BLaER1 treated with 17β-estradiol and CSF1 and Interleukin-3, amounts not matched to agents 10 nM and 100 nM (cell line): ENCODE measurements around the gene RIPK3.
A peak's percentile ranks its signal among the peaks of the same experiment; 100 is the strongest.
"Not testable (repeated sequence)": the region's sequence is repeated elsewhere in the genome, so short reads cannot be mapped to it uniquely, and the experiment has no call there.

Experiments
- H3K27ac ChIP-seq, 11 experiments: shearing (Covaris generic); formaldehyde crosslinking; 2 replicates each; pipeline ENCODE4 v1.8.1; 2022
- H3K27me3 ChIP-seq, 11 experiments: shearing (Covaris generic); formaldehyde crosslinking; 2 replicates each; pipeline ENCODE4 v1.8.1; 2022
- H3K36me3 ChIP-seq, 11 experiments: shearing (Covaris generic); formaldehyde crosslinking; 2 replicates each; pipeline ENCODE4 v1.8.1; 2022
- H3K4me1 ChIP-seq, 10 experiments: shearing (Covaris generic); formaldehyde crosslinking; 2 replicates each; pipeline ENCODE4 v1.8.1; 2022
- H3K4me2 ChIP-seq, 11 experiments: shearing (Covaris generic); formaldehyde crosslinking; 2 replicates each; pipeline ENCODE4 v1.8.1; 2022
- H3K4me3 ChIP-seq, 10 experiments: shearing (Covaris generic); formaldehyde crosslinking; 2 replicates each; pipeline ENCODE4 v1.8.1; 2022
- H3K9ac ChIP-seq, 11 experiments: shearing (Covaris generic); formaldehyde crosslinking; 2 replicates each; pipeline ENCODE4 v1.8.1; 2022
- H3K9me3 ChIP-seq, 11 experiments: shearing (Covaris generic); formaldehyde crosslinking; replicated peaks in 1 of 11; 2 replicates each; pipeline ENCODE4 v1.8.1; 2022
- H4K20me1 ChIP-seq, 11 experiments: shearing (Covaris generic); formaldehyde crosslinking; 2 replicates each; pipeline ENCODE4 v1.8.1; 2022
- Cebpa-rat ChIP-seq, 11 experiments: shearing (Covaris generic); IDR thresholded peaks; 2 replicates each; pipeline ENCODE4 v1.8.1; 2022

The RIPK3 gene

GRCh38 chr14:24339284-24340151 lies at the start of gene RIPK3:
Gene RIPK3, minus strand, starts transcription at chr14:24339991. Its CDS starts 165 bp downstream, at chr14:24339826.
- no peak for TF ChIP-seq Cebpa-rat (IDR thresholded peaks at IDR 0.05)
- Histone ChIP-seq H3K27me3 (peaks cover 56 to 73% (median 68%) of the 10 kb centered on the region in 11 experiments), H3K9me3 (peaks cover 0 to 15% (median 6%) of the 10 kb centered on the region in 11 experiments; a peak in 6 of 22 replicates), H4K20me1 (peaks cover 0 to 24% (median 4%) of the 10 kb centered on the region in 11 experiments; a peak in 8 of 22 replicates), H3K9ac (peak within 1 kb of the TSS; percentile 39 to 77 (median 59); a peak in 21 of 22 replicates), H3K36me3 (peaks cover 0 to 21% (median 0%) of the 10 kb centered on the region in 11 experiments; a peak in 5 of 22 replicates), H3K4me2 (peak within 1 kb of the TSS; percentile 72 to 94 (median 89)), H3K4me3 (peak within 1 kb of the TSS; percentile 49 to 72 (median 62)), H3K4me1 (peaks cover 28 to 48% (median 37%) of the 10 kb centered on the region in 10 experiments), H3K27ac (peak within 1 kb of the TSS in 7 of 11 experiments; percentile 32 to 67 (median 59); a peak in 11 of 22 replicates)

- H3K9me3 ChIP-seq = no peaks in the 10 kb centered on the region
- H3K4me2 ChIP-seq = no peak overlapping the region
- H3K27me3 ChIP-seq = no peaks in the 10 kb centered on the region
- no peak for TF ChIP-seq Cebpa-rat (IDR thresholded peaks at IDR 0.05)
- H3K27ac ChIP-seq = no peak overlapping the region
- H3K36me3 ChIP-seq = no peaks in the 10 kb centered on the region
- no peak overlapping the region for H3K4me3 ChIP-seq
- H4K20me1 ChIP-seq = no peaks in the 10 kb centered on the region
- no peak overlapping the region for H3K9ac ChIP-seq
- peaks cover 0 to 13% (median 10%) of the 10 kb centered on the region in 10 experiments; a peak in 14 of 20 replicates for H3K4me1 ChIP-seq
Observed at GRCh38 chr14:24389226-24389848, 49.5 kb upstream of the RIPK3 start.

- Histone ChIP-seq H3K36me3 (no peaks in the 10 kb centered on the region), H3K4me1 (peaks cover 0 to 13% (median 10%) of the 10 kb centered on the region in 10 experiments; a peak in 14 of 20 replicates)
- TF ChIP-seq Cebpa-rat (IDR thresholded peaks at IDR 0.05) = no peak
Observed at GRCh38 chr14:24388474-24389179, 48.8 kb upstream of the RIPK3 start.

DNA sequence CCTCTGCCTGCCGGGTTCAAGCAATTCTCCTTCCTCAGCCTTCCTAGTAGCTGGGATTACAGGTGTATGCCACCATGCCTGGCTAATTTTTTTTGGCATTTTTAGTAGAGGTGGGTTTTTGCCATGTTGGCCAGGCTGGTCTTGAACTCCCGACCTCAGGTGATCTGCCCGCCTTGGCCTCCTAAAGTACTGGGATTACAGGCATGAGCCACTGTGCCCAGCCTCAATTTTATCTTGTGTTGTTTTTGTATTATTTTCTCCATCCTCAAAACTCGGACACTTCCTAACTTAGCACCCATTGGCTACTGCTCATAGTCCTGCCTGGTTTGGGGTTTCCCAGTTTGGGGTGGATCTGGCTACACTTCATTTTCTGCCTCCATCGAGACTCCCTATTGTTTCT lies 47.8 kb upstream of the RIPK3 start:
- not testable (repeated sequence) for H3K9ac ChIP-seq, H3K27ac ChIP-seq, H3K9me3 ChIP-seq, H3K27me3 ChIP-seq, H3K4me3 ChIP-seq, H3K36me3 ChIP-seq, H4K20me1 ChIP-seq, H3K4me2 ChIP-seq
- H3K4me1 ChIP-seq = peaks cover 0 to 13% (median 10%) of the 10 kb centered on the region in 10 experiments; a peak in 14 of 20 replicates

More at GRCh38 chr14:24388474-24389179, 48.8 kb upstream of the RIPK3 start:
- Histone ChIP-seq H3K4me3 (no peak overlapping the region), H4K20me1 (no peaks in the 10 kb centered on the region), H3K9me3 (no peaks in the 10 kb centered on the region), H3K9ac (no peak overlapping the region), H3K4me2 (no peak overlapping the region), H3K27me3 (no peaks in the 10 kb centered on the region), H3K27ac (no peak overlapping the region)

DNA sequence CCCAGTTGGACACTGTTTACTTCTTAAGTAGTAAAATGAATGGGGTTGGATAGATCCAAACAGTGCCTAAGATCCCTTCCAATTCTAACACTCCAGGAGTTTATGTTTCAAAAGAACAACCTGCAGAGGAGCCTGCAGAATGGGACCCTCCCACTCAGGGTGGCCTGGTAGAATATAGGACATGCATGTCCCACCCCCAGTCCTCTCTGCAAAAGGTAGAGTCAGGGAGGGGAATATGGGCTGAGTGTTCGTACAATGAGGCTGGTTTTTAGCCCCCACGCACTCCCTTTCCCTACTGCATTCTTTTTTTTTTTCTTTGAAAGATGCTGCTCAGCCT lies 47.2 kb upstream of the RIPK3 start:
- Histone ChIP-seq H3K4me2 (no peak overlapping the region), H3K9ac (no peak overlapping the region), H3K27me3 (no peaks in the 10 kb centered on the region), H3K4me3 (no peak overlapping the region), H3K36me3 (no peaks in the 10 kb centered on the region), H3K27ac (no peak overlapping the region), H3K9me3 (no peaks in the 10 kb centered on the region), H3K4me1 (peaks cover 0 to 13% (median 10%) of the 10 kb centered on the region in 10 experiments; a peak in 14 of 20 replicates), H4K20me1 (no peaks in the 10 kb centered on the region)
- no peak for TF ChIP-seq Cebpa-rat (IDR thresholded peaks at IDR 0.05)

DNA sequence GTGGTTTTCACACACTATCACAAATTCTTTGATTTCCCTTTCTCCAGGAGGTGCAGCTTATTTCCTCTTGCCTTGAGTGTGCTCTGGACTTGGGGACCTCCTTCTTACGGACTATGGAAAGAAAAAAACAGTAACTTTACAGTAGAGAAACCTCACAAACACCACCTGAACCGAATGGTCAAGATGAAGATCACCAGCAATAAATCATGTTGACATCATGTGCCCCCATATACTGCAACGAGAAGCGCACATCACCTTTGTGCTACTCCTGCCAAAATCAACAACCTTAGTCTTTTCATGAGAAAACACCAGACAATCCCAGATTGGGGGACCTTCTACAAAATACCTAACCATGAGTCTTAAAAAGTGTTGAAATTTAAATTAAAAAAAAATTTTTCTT lies 45.7 kb upstream of the RIPK3 start:
- no peaks in the 10 kb centered on the region for H3K27me3 ChIP-seq
- TF ChIP-seq Cebpa-rat (IDR thresholded peaks at IDR 0.05) = no peak

DNA sequence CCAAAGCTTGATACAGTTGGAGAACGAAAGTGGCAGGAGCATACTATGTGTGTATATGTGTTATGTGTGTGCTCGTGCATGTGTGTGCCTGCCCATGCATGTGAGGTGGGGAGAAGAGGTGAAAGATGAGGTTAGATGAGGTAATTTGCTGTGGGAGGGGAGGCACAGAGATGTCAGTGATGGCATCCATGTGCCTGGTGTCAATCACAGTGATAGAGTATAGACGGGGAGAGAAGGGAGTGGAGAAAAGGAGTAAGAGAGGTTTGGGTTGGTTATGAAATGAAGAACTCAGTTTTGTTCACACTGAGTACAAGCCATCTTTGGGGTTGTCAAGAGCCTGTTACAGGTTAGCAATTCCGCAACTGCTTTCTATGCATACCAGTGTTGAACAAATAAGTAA lies 44.4 kb upstream of the RIPK3 start:
- H3K27ac ChIP-seq = no peak overlapping the region
- H3K4me2 ChIP-seq = no peak overlapping the region
- H3K9me3 ChIP-seq = no peaks in the 10 kb centered on the region
- H4K20me1 ChIP-seq = no peaks in the 10 kb centered on the region
- H3K27me3 ChIP-seq = no peaks in the 10 kb centered on the region
- no peak overlapping the region for H3K4me3 ChIP-seq
- peaks cover 0 to 6% (median 0%) of the 10 kb centered on the region in 10 experiments; a peak in 1 of 20 replicates for H3K4me1 ChIP-seq
- no peak for TF ChIP-seq Cebpa-rat (IDR thresholded peaks at IDR 0.05)
- no peak overlapping the region for H3K9ac ChIP-seq
- H3K36me3 ChIP-seq = no peaks in the 10 kb centered on the region

More for the DNA sequence above, 45.7 kb upstream of the RIPK3 start:
- Histone ChIP-seq H3K4me2 (no peak overlapping the region), H3K9me3 (no peaks in the 10 kb centered on the region), H3K4me3 (no peak overlapping the region), H3K4me1 (peaks cover 0 to 9% (median 1%) of the 10 kb centered on the region in 10 experiments; a peak in 14 of 20 replicates), H3K9ac (no peak overlapping the region), H3K27ac (no peak overlapping the region), H3K36me3 (no peaks in the 10 kb centered on the region), H4K20me1 (no peaks in the 10 kb centered on the region)

DNA sequence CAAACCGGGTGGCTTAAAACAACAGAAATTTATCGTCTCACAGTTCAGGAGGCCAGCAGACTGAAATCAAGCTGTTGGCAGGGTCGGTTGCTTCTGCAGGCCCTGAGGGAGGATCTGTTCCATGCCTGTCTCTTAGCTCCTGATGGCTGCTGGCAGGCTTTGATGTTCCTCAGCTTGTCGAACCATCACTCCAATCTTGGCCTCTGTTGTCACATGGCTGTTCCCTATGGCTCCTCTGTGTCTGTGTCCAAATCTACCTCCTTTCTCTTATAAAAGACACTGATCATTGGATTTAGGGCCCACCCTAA lies 42.2 kb upstream of the RIPK3 start:
- Histone ChIP-seq H3K27ac (no peak overlapping the region), H3K4me1 (peaks cover 0 to 14% (median 8%) of the 10 kb centered on the region in 10 experiments; a peak in 17 of 20 replicates), H3K9me3 (no peaks in the 10 kb centered on the region), H3K9ac (no peak overlapping the region), H3K4me2 (no peak overlapping the region), H3K27me3 (no peaks in the 10 kb centered on the region), H4K20me1 (no peaks in the 10 kb centered on the region), H3K36me3 (peaks cover 0 to 16% (median 11%) of the 10 kb centered on the region in 11 experiments; a peak in 6 of 22 replicates), H3K4me3 (no peak overlapping the region)
- no peak for TF ChIP-seq Cebpa-rat (IDR thresholded peaks at IDR 0.05)
